Measurements from ENCODE around the gene PPME1.

PPME1 gene

GRCh38 chr11:74283580-74284180 lies 112.6 kb downstream of the PPME1 start:
- DNase-seq, result no peak

- DNase-seq, result no peak
Measured at GRCh38 chr11:74284466-74284865, 113.4 kb downstream of the PPME1 start.

GRCh38 chr11:74288161-74288560 lies 117.1 kb downstream of the PPME1 start:
- DNase-seq, result no peak

DNA sequence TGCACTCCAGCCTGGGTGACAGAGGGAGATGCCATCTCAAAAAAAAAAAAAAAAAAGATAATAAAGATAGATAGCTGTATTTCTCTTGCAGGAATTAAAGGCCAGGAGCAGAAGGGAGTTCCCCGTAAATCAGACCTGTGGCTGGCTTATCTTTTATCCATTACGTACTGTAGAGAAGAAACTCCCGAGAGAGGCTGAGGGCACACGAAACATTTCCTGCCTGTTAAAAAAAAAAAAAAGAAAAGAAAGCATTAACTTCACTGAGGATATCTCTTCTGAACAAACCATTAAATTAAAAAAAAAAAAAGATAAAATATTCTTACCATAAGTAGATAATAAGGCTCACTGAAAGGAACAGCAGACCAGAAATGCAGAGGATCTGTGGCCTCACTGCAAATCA lies 117.8 kb downstream of the PPME1 start:
- DNase-seq, result no peak

- DNase-seq, result no peak
Measured at GRCh38 chr11:74297484-74297883, 126.4 kb downstream of the PPME1 start.

- no peak for DNase-seq
Measured at GRCh38 chr11:74299015-74299414, 127.9 kb downstream of the PPME1 start.
